Limb (tissue), 2 donors: Measurements from ENCODE around the gene SELENOI.
"Not testable (repeated sequence)": the region's sequence is repeated elsewhere in the genome, so short reads cannot be mapped to it uniquely, and the experiment has no call there.

Source experiments
- DNase-seq, 2 donors: peaks; one replicate each; pipeline ENCODE4 v3.0.0-alpha.2; 2016; ENCODE audit errors: extremely low spot score in 2 of 2

Gene SELENOI

GRCh38 chr2:26345545-26346453, at the start of gene SELENOI:
Gene SELENOI, plus strand, starts transcription at chr2:26346143. Its CDS starts 90 bp downstream, at chr2:26346233.
- peak; percentile 100 for DNase-seq

- no peak for DNase-seq
These were observed 48.9 kb upstream of the SELENOI start for GRCh38 chr2:26297061-26297460.

GRCh38 chr2:26298286-26298637, 47.7 kb upstream of the SELENOI start:
- no peak for DNase-seq

GRCh38 chr2:26298638-26299393, 47.1 kb upstream of the SELENOI start:
- DNase-seq: peak; percentile 11 to 66

GRCh38 chr2:26299471-26300101, 46.4 kb upstream of the SELENOI start:
- peak in 1 of 2 donors; percentile 68 for DNase-seq

- peak in 1 of 2 donors; percentile 13 for DNase-seq
These were observed 45.6 kb upstream of the SELENOI start for GRCh38 chr2:26300234-26300925.

GRCh38 chr2:26302846-26303245, 43.1 kb upstream of the SELENOI start:
- DNase-seq: no peak

GRCh38 chr2:26305094-26305493, 40.8 kb upstream of the SELENOI start:
- DNase-seq: not testable (repeated sequence)

- DNase-seq: no peak
These were observed 40.4 kb upstream of the SELENOI start for GRCh38 chr2:26305540-26305939.

- no peak for DNase-seq
These were observed 36.0 kb upstream of the SELENOI start for GRCh38 chr2:26309921-26310320.

GRCh38 chr2:26312471-26312870, 33.5 kb upstream of the SELENOI start:
- no peak for DNase-seq

- DNase-seq: no peak
These were observed 32.5 kb upstream of the SELENOI start for GRCh38 chr2:26313446-26313845.

GRCh38 chr2:26314243-26314642, 31.7 kb upstream of the SELENOI start:
- no peak for DNase-seq

- DNase-seq: no peak
These were observed 29.9 kb upstream of the SELENOI start for GRCh38 chr2:26316041-26316440.

- DNase-seq: no peak
These were observed 29.1 kb upstream of the SELENOI start for GRCh38 chr2:26316845-26317244.

- DNase-seq: no peak
These were observed 28.4 kb upstream of the SELENOI start for GRCh38 chr2:26317377-26318105.

- DNase-seq: no peak
These were observed 27.0 kb upstream of the SELENOI start for GRCh38 chr2:26318950-26319349.

- not testable (repeated sequence) for DNase-seq
These were observed 21.5 kb upstream of the SELENOI start for GRCh38 chr2:26324479-26324878.

GRCh38 chr2:26324903-26325302, 21.0 kb upstream of the SELENOI start:
- DNase-seq: peak in 1 of 2 donors; percentile 9

- DNase-seq: no peak
These were observed 20.1 kb upstream of the SELENOI start for GRCh38 chr2:26325851-26326250.

GRCh38 chr2:26326514-26326913, 19.4 kb upstream of the SELENOI start:
- no peak for DNase-seq
